Measurements from ENCODE around the gene KDM2A.

- TF ChIP-seq EZH2phosphoT487 (IDR thresholded peaks at IDR 0.05; ENCODE audit: unreplicated experiment): no peak
- no peak for TF ChIP-seq CTCF (conservative IDR thresholded peaks at IDR 0.05; ENCODE audit: low read depth in 2 of 2)
- no peak for TF ChIP-seq REST (IDR thresholded peaks at IDR 0.05; ENCODE audit: unreplicated experiment)
- no peak for TF ChIP-seq ZNF114 (CRISPR knock-in tag; IDR thresholded peaks at IDR 0.05)
- no peak for TF ChIP-seq CREB1 (CRISPR knock-in tag; IDR thresholded peaks at IDR 0.05; ENCODE audit: low read depth)
- TF ChIP-seq EZH2 (IDR thresholded peaks at IDR 0.05; ENCODE audit: low read depth, unreplicated experiment): no peak
- TF ChIP-seq NANOG (IDR thresholded peaks at IDR 0.05; ENCODE audit: borderline replicate concordance): no peak
- no peak for TF ChIP-seq POLR2AphosphoS5 (IDR thresholded peaks at IDR 0.05; ENCODE audit: low read depth)
- no peak for TF ChIP-seq ETS1 (IDR thresholded peaks at IDR 0.05)
- TF ChIP-seq JUNB (IDR thresholded peaks at IDR 0.05; ENCODE audit: unreplicated experiment): no peak
- TF ChIP-seq ZNF331 (CRISPR knock-in tag; IDR thresholded peaks at IDR 0.05; ENCODE audit: low read depth): no peak
- TF ChIP-seq ZNF462 (CRISPR knock-in tag; IDR thresholded peaks at IDR 0.05): no peak
These were observed 85.8 kb downstream of the KDM2A start for GRCh38 chr11:67204822-67205221.

All from GM23338 (cell line).